HG03045 (cell line): ENCODE data around the gene OR9K2.
"Not testable (repeated sequence)": the region's sequence is repeated elsewhere in the genome, so short reads cannot be mapped to it uniquely, and the experiment has no call there.

Experiments used
- ATAC-seq: cut with Tn5 transposase; IDR thresholded peaks from one replicate; pipeline ENCODE4 v1.9.1; 2021; ENCODE audit warnings: mild to moderate bottlenecking, moderate library complexity; ENCODE audit not compliant: unreplicated experiment

Gene OR9K2, protein sequence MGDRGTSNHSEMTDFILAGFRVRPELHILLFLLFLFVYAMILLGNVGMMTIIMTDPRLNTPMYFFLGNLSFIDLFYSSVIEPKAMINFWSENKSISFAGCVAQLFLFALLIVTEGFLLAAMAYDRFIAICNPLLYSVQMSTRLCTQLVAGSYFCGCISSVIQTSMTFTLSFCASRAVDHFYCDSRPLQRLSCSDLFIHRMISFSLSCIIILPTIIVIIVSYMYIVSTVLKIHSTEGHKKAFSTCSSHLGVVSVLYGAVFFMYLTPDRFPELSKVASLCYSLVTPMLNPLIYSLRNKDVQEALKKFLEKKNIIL

DNA sequence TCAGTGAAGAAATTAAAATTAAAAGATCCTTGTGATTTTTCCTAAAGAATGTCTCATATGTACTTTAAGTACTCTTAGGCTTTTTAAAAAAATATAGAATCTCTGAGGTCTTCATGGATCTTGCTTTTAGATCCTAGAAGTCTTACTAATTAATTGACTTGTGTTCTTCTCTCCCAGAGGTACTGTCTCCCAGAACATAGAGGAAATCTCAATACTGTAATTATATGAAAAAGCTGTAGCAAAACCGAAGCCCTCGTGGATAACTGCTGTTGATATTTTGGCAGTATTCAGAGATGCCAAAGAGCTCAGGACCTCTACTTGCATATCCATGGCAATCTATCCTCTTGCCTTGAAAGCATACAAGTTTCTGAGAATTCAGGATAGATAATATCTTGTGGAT, at the start of gene OR9K2:
OR9K2 (plus strand) TSS at position 301 of the 400 bp plus-strand sequence. CDS start 3,429 bp downstream, outside the sequence.
- no peak for ATAC-seq

DNA sequence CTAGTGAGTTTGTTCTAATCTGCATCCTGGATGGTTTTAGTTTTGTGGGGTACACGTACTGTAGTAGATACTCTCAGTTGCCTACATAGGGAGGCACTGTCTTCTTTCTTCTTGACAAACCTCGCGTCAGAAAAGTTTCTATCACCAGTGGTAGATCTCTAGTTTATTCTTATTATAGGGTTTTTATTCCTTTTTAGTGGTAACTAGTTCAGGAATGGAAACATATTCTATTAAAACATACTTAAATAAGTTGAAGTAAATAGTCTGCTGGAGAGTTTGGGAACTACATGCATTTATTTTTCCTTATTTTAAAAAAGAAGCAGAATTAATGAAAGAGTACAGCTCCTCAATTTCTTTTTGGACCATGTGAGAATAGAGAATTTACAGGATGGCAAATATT, 33.6 kb upstream of the OR9K2 start:
- ATAC-seq: no peak

DNA sequence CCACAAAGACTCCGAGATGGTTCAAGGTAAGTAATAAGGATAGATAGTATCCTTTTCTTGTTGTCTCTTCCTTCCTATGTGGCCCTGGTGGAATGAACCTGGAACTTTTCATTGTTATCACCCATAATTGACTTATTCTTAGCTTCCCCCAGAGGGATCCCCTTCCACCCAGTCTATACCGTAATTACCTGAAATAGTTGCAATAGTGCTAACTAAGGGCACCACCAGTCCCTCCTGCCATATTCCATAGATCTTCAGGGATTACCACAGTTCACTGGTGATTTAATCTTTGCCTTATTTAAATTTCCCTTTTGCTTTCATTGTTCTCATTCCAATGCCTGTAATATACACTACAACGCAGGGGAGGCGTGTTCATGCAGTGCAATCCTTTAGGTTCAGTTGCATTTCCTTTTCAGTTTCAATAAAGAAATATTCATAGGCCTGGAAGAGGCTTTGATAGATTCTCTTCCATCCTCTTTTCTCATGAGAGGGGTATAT, 13.8 kb upstream of the OR9K2 start:
- no peak for ATAC-seq

DNA sequence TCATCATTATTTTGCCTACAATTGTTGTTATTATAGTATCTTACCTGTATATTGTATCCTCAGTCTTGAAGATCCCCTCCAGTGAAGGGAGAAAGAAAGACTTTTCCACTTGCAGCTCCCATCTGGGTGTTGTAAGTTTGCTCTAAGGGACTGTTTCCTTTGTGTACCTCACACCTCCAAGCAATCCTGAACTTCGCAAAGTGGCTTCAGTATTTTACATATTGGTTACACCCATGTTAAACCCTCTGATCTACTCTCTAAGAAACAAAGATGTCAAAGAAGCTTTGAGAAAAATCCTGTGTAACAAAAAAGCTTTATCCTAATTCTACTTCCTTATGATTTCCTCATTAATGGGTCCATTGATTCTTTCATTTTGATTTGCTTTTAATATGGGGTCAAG, 10.1 kb upstream of the OR9K2 start:
- ATAC-seq: no peak

DNA sequence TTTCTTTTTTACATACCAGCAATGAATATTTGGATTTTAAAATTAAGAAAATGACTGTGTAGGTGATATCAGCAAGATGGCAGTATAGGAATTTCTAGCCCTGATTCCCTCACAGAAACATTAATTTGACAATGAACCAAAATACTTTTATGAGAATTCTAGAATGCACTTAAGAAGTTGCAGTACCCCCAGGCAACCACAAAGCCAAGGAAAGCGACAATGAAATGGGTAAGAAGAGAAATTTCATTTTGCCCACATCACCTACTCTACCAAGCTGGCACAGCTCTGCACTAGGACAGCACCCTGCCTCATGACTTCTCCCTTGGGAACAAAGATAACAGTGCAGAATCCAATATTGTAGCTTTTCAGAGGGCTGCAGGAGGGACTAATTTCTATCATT, 6.6 kb downstream of the OR9K2 start:
- ATAC-seq: no peak

DNA sequence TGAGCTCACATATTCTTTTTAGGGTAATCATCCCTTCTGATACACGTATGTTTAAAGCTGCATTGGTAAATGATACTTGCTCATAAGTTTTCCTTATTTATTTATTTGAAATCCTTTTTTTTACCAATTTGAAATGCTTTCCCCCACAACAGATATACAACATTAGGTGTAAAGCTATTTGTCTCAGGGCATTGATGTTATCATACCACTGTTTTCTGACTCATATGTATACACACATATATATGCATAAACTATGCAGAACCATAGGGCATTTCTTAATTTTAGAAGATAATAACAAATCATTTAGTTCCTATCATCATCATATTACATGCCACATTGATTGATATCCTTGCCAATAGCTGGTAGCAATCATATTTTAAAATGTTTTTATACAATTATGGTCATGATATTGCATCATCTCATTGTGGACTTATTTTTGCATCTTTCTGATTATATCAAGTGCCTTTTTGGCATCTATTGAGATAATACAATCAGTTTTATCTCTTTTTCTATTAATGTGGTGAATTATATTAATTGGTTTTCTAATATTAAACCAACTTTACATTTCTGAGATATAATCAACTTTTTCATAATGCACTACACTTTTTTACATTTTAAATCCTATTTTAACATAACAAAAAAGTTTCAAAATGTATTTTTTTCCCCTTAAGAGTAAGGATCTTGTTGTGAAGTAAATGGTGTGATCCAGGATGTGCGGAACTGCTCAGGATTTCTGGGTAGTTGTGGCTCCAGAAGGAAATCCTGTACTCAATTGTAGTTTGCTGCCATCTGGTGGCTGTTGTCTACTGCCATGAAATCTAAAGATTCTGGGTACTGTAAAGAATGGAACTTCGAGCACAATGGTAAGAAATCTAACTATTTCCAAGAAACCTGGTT, 16.7 kb downstream of the OR9K2 start:
- no peak for ATAC-seq

DNA sequence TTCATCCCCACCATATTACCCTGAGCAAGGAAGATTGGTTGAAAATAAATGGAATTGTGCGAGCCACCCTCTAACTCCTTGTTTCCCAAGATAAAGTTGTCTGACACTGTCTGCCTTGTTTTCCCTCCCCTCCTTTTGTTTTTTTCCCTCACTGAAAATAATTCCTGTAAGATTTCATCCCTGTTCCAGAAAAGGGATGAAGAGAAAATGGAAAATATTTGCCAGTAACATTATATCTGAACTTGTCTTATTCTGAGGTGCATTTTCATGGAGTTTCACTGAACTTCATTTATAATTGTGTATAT, 17.3 kb downstream of the OR9K2 start:
- ATAC-seq: no peak

DNA sequence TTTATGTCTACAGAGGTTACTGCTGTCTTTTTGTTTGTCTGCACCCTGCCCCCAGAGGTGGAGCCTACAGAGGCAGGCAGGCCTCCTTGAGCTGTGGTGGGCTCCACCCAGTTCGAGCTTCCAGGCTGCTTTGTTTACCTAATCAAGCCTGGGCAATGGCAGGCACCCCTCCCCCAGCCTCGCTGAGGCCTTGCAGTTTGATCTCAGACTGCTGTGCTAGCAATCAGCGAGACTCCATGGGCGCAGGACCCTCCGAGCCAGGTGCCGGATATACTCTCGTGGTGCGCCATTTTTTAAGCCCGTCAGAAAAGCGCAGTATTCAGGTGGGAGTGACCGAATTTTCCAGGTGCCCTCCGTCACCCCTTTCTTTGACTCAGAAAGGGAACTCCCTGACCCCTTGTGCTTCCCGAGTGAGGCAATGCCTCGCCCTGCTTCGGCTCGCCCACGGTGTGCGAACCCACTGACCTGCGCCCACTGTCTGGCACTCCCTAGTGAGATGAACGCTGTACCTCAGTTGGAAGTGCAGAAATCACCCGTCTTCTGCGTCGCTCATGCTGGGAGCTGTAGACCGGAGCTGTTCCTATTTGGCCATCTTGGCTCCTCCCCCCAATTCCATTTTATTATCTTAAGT, 40.9 kb downstream of the OR9K2 start:
- not testable (repeated sequence) for ATAC-seq

DNA sequence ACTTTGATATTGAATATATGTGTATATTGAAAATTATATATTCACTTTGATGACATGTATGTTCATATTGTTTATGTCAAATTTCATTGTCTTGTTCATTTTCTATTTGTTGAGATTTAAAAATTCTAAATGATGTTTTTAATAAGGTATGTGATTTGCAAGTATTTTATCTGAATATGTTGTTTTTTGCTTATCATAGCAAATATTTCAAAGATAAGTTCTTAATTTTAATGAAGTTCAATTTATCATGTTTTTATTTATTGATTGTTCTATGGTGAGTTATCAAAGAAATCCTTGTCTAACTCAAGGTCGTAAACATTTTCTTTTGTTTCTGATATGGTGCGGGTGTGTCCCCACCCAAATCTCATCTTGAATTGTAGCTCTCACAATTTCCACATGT, 45.2 kb downstream of the OR9K2 start:
- ATAC-seq: no peak

DNA sequence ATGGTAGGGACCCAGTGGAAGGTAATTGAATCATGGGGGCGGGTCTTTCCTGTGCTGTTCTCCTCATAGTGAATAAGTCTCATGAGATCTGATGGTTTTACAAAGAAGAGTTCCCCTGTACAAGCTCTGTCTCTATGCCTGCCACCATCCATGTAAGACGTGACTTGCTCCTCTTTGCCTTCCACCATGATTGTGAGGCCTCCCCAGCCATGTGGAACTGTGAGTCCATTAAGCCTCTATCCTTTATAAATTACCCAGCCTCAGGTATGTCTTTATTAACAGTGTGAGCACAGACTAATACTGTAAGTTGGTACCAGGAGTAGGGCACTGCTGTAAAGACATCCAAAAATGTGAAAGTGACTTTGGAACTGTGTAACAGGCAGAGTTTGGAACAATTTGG, 45.6 kb downstream of the OR9K2 start:
- not testable (repeated sequence) for ATAC-seq

DNA sequence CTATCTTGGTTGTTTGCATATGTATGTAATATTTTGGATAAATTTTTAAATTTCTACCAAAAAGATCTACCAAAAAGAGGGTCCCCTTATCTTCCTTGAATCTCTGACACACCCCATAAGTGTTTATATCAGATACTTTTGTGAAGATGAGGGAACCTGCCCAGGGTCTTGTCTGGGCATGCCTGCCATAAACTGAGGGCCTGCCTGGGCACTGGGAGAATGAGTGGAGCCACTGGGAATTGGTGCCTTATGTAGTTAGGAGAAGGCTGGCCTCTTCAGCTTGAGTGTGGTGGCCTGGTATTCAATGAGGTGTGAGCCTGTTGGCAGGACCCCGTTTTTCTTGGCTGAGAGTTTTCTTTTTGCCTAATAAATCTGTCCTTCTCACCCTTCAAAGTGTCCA, 46.5 kb downstream of the OR9K2 start:
- ATAC-seq: no peak

DNA sequence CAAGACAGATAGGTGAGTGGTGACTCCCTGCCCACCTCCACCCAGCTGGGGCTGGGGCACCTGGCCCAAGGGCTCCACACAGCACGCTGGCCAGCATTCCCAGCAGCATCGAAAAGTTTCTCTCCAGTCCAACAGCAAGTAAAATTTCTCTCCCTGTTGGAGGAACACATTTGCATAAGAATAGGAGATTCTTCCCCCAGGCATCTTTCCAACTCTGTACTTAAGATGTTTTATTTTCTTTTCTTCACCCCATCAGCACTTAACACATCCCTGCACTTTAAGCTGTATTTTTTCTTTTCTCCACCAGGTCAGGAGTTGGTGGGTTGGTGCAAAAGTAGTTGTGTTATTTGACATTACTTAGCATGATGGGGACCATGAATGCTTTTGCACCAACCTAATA, 47.2 kb downstream of the OR9K2 start:
- no peak for ATAC-seq
